K562 (cell line): ENCODE data around the gene POLR2L. TPM values are rescaled to one million over a fixed set of nuclear protein-coding genes. Genes with fewer than 3 reads are reported as not detected.

Experiments
- BCLAF1 ChIP-seq, 2 experiments: fragments of 450-650 bp in 1 of 2; IDR thresholded peaks; 2 replicates each; pipeline ENCODE4 v1.6.1; 2011 to 2017; ENCODE audit warnings: low read depth in 2 of 2, antibody characterized with exemption in 1 of 2, borderline replicate concordance in 1 of 2, low read length in 1 of 2, mild to moderate bottlenecking in 1 of 2, mixed read lengths in 1 of 2; ENCODE audit not compliant: control insufficient read depth in 1 of 2
- CBX3 ChIP-seq, 2 experiments: IDR thresholded peaks; 1 replicate in 1 of 2; 2 replicates in 1 of 2; pipeline ENCODE4 v1.6.1; 2012; ENCODE audit warnings: inconsistent platforms in 2 of 2, low read length in 2 of 2, borderline replicate concordance in 1 of 2, control low read depth in 1 of 2
- CSDE1 ChIP-seq, 2 experiments: fragments of 450-650 bp; IDR thresholded peaks; 2 replicates each; pipeline ENCODE4 v1.6.1; 2016; ENCODE audit warnings: mild to moderate bottlenecking in 1 of 2
- DEAF1 ChIP-seq: fragments of 450-650 bp; formaldehyde crosslinking; IDR thresholded peaks from 2 replicates; pipeline ENCODE4 v1.4.0; 2020; ENCODE audit warnings: mild to moderate bottlenecking, moderate library complexity
- DLX4 ChIP-seq: fragments of 250-450 bp; sonication (Bioruptor Pico); IDR thresholded peaks from 2 replicates; pipeline ENCODE4 v1.6.1; 2021; ENCODE audit warnings: mild to moderate bottlenecking
- KLF10 ChIP-seq: fragments of 250-450 bp; sonication (Bioruptor Pico); IDR thresholded peaks from 2 replicates; pipeline ENCODE4 v1.6.1; 2021; ENCODE audit warnings: matching md5 sums
- MBD1 ChIP-seq: fragments of 250-450 bp; sonication (Bioruptor Pico); IDR thresholded peaks from 2 replicates; pipeline ENCODE4 v1.8.0; 2022; ENCODE audit warnings: inconsistent platforms
- MECOM ChIP-seq: fragments of 250-450 bp; sonication (Bioruptor Pico); IDR thresholded peaks from 2 replicates; pipeline ENCODE4 v1.8.0; 2022; ENCODE audit warnings: inconsistent platforms
- MTA2 ChIP-seq: fragments of 450-650 bp; IDR thresholded peaks from 2 replicates; pipeline ENCODE4 v1.6.1; 2016; ENCODE audit warnings: low read depth
- NUFIP1 ChIP-seq: fragments of 450-650 bp; IDR thresholded peaks from 2 replicates; pipeline ENCODE4 v1.6.1; 2018; ENCODE audit not compliant: partially characterized antibody
- SAFB2 ChIP-seq: fragments of 200-400 bp; formaldehyde crosslinking; IDR thresholded peaks from 2 replicates; pipeline ENCODE4 v1.6.1; 2018; ENCODE audit warnings: borderline replicate concordance, low read length, low read depth, moderate library complexity; ENCODE audit not compliant: severe bottlenecking
- SMARCB1 ChIP-seq: IDR thresholded peaks from 2 replicates; pipeline ENCODE4 v1.6.1; 2011; ENCODE audit warnings: improper control_type of control experiment, low read depth; ENCODE audit not compliant: insufficient read length
- STAG1 ChIP-seq: sonication (generic); formaldehyde crosslinking; IDR thresholded peaks from 2 replicates; pipeline ENCODE4 v1.5.0; 2020; ENCODE audit warnings: missing genetic modification reagents, borderline replicate concordance
- THRA ChIP-seq: fragments of 450-650 bp; IDR thresholded peaks from 2 replicates; pipeline ENCODE4 v1.6.1; 2017; ENCODE audit warnings: mild to moderate bottlenecking, moderate library complexity
- TRIM24 ChIP-seq, 2 experiments: fragments of 450-650 bp; IDR thresholded peaks; 2 replicates each; pipeline ENCODE4 v1.6.1; 2016
- XRCC5 ChIP-seq: fragments of 200-400 bp; formaldehyde crosslinking; IDR thresholded peaks from 2 replicates; pipeline ENCODE4 v1.6.1; 2017; ENCODE audit warnings: low read depth, mild to moderate bottlenecking, low read length
- ZFP36 ChIP-seq: fragments of 150-350 bp; IDR thresholded peaks from 2 replicates; pipeline ENCODE4 v1.6.1; 2018; ENCODE audit warnings: low read length, low read depth; ENCODE audit not compliant: partially characterized antibody
- ZNF224 ChIP-seq: sonication (generic); formaldehyde crosslinking; IDR thresholded peaks from 2 replicates; pipeline ENCODE4 v1.8.0; 2022; ENCODE audit warnings: mild to moderate bottlenecking, missing genetic modification reagents
- ZNF311 ChIP-seq: fragments of 250-450 bp; sonication (Bioruptor Pico); IDR thresholded peaks from 2 replicates; pipeline ENCODE4 v1.4.0; 2020; ENCODE audit warnings: mild to moderate bottlenecking, moderate library complexity
- ZNF561 ChIP-seq: fragments of 450-650 bp; formaldehyde crosslinking; conservative IDR thresholded peaks from 2 replicates; pipeline ENCODE4 v1.4.0; 2020; ENCODE audit warnings: mild to moderate bottlenecking, moderate library complexity
- ZNF780A ChIP-seq: fragments of 250-450 bp; sonication (Bioruptor Pico); IDR thresholded peaks from 2 replicates; pipeline ENCODE4 v1.5.0; 2021; ENCODE audit warnings: mild to moderate bottlenecking
- polyA plus RNA-seq, 8 experiments: library from polyadenylated mRNA; depleted of rRNA in 4 of 8; stranded (reverse) in 5 of 8; unstranded in 3 of 8; fragments of >200 nt; fragmentation: Nextera tagmentation in 2 of 8; fragmentation: Illumina TruSeq in 1 of 8; extraction: Ambion mirVana in 2 of 8; extraction: Trizol in 1 of 8; gene quantifications; 2 replicates each; pipeline versions ENCODE4 v1.2.1 to v1.2.3, GENCODE V29; 2011 to 2014; ENCODE audit warnings: inconsistent platforms in 1 of 8, missing spikeins in 1 of 8
- total RNA-seq, 7 experiments: library from RNA; depleted of rRNA in 6 of 7; stranded (reverse); fragments of >200 nt in 6 of 7; fragmentation: Illumina TruSeq in 2 of 7; extraction: Trizol in 2 of 7; gene quantifications; 2 replicates each; pipeline versions ENCODE4 v1.2.1 to v1.2.3, GENCODE V29; 2011 to 2021; ENCODE audit warnings: low replicate concordance in 1 of 7

Gene POLR2L
- total and polyA plus RNA-seq, 9 of the 15 experiments (the other 6 are each of a cell fraction or from before 2014, with no cell fraction given), result 38.3 to 688 (median 108) TPM

GRCh38 chr11:827146-827896 is 15.0 kb downstream of the POLR2L start (continued):
- no peak for TF ChIP-seq NUFIP1
- no peak for TF ChIP-seq CSDE1 (IDR thresholded peaks at IDR 0.05)
- no peak for TF ChIP-seq STAG1 (CRISPR knock-in tag)
- TF ChIP-seq ZNF780A (CRISPR knock-in tag), result no peak
- no peak for TF ChIP-seq ZNF561 (CRISPR knock-in tag)
- TF ChIP-seq ZFP36, result no peak
- no peak for TF ChIP-seq MBD1
- TF ChIP-seq ZNF224 (CRISPR knock-in tag), result no peak
- TF ChIP-seq MECOM (CRISPR knock-in tag), result no peak
- TF ChIP-seq DLX4 (CRISPR knock-in tag), result no peak
- no peak for TF ChIP-seq MTA2
- TF ChIP-seq KLF10 (CRISPR knock-in tag), result no peak
- TF ChIP-seq BCLAF1 (IDR thresholded peaks at IDR 0.05; ENCODE audit: borderline replicate concordance in 1 of 2, control insufficient read depth in 1 of 2, low read depth in 2 of 2, low read length in 1 of 2), result no peak
- TF ChIP-seq TRIM24 (IDR thresholded peaks at IDR 0.05), result no peak; a peak in 1 of 4 replicates
- no peak for TF ChIP-seq DEAF1 (CRISPR knock-in tag)
- no peak for TF ChIP-seq CBX3 (IDR thresholded peaks at IDR 0.05; ENCODE audit: borderline replicate concordance in 1 of 2, low read length in 2 of 2)
- TF ChIP-seq SMARCB1, result no peak
- TF ChIP-seq XRCC5, result no peak
- TF ChIP-seq SAFB2, result no peak
- TF ChIP-seq ZNF311 (CRISPR knock-in tag), result no peak
- no peak for TF ChIP-seq THRA
